Frontal cortex (tissue), 4 donors: ENCODE results near the gene SDR39U1. TPM values are rescaled to one million over a fixed set of nuclear protein-coding genes. Genes with fewer than 3 reads are reported as not detected.
"Not testable (repeated sequence)": the region's sequence is repeated elsewhere in the genome, so short reads cannot be mapped to it uniquely, and the experiment has no call there.

Source experiments
- DNase-seq, 2 donors: peaks; one replicate each; pipeline ENCODE4 v3.0.0; 2012; ENCODE audit warnings: low spot score in 2 of 2
- FAIRE-seq: peaks from 2 replicates; lab custom pipeline; 2012; peaks lifted over from hg19 to GRCh38; lab: Jason Lieb, UNC
- total RNA-seq: library from RNA; depleted of rRNA; stranded (reverse); fragments of >200 nt; gene quantifications from one replicate; pipeline ENCODE4 v1.2.3, GENCODE V29; 2014
- donor health status: control.
- donor health status: control.
- donor health status: control.

Gene SDR39U1
- total RNA-seq, 1 donor from 2014 or later = 16.3 TPM

DNA sequence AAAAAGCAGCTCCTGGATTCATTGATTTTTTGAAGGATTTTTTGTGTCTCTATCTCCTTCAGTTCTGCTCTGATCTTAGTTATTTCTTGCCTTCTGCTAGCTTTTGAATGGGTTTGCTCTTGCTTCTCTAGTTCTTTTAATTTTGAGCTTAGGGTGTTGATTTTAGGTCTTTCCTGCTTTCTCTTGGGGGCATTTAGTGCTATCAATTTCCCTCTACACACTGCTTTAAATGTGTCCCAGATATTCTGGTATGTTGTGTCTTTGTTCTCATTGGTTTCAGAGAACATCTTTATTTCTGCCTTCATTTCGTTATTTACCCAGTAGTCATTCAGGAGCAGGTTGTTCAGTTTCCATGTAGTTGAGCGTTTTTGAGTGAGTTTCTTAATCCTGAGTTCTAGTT lies 8.3 kb upstream of the SDR39U1 start:
- not testable (repeated sequence) for DNase-seq, FAIRE-seq

DNA sequence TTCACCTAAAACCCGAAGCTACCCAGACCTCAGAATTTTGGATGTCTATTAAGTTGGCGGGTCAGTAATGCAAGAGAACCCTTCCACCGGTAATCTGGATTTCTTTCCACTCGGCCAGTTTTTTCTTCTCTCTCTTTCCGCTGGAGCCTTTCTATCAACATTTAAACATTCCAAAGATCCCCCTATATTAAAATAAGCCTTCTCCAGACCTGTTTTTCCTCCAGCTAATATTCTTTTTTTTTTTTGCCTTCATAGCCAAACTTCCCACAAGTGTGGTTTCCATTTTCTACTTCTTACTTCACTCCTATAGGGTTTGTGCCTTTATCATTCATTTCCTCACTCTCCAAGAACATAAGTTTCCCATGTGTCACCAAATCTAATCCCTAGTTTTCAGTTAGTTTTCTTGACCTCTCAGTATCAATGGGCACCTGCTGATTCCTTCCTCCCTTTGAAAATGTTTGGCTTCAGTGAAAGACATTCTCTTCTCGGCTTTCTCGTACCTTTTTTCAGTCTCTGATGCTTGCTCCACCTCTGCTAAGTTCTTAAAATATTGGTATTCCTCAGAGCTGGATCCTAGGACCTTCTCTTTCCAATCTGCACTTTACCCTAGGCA lies 583 bp upstream of the SDR39U1 start:
- no peak for FAIRE-seq
- DNase-seq = no peak

DNA sequence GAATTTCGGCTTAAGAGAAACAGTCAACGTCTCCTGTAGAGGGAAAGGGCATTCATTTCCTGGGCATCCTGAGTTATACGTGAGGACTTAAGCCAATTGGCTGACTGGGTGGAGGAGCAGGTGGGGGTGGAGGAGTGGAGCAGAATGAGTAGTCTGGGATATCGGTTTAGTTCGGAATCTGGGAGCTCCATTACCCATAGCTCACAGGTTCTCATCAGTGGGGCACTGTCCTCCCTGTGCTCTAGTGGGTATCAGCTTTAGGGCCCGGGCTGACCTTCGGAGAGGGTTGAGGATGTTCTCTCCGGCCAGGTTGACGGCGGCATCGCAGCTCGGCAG lies 704 bp downstream of the SDR39U1 start:
- FAIRE-seq (no peak), DNase-seq (no peak)

DNA sequence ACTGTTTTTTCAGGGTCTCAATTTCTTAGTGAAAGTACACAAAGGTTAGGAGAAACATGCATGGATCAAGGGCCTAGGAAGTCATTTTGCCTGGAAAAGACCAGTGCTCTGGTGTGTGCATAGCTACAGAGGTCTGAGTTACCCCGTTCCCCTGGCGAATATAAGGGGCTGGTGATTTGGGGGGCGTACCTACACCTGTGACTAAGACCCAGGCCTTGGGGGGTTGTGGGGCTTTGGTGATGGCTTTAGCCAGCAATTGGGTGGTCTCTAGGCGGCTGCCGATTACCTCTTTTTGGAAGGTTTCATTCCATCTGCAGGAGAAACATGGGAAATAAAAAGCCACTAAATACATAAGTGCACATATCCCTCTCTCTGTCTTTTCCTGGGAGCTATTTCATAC lies 1.1 kb downstream of the SDR39U1 start:
- peak in 1 of 2 donors; percentile 11 for DNase-seq
- no peak for FAIRE-seq

DNA sequence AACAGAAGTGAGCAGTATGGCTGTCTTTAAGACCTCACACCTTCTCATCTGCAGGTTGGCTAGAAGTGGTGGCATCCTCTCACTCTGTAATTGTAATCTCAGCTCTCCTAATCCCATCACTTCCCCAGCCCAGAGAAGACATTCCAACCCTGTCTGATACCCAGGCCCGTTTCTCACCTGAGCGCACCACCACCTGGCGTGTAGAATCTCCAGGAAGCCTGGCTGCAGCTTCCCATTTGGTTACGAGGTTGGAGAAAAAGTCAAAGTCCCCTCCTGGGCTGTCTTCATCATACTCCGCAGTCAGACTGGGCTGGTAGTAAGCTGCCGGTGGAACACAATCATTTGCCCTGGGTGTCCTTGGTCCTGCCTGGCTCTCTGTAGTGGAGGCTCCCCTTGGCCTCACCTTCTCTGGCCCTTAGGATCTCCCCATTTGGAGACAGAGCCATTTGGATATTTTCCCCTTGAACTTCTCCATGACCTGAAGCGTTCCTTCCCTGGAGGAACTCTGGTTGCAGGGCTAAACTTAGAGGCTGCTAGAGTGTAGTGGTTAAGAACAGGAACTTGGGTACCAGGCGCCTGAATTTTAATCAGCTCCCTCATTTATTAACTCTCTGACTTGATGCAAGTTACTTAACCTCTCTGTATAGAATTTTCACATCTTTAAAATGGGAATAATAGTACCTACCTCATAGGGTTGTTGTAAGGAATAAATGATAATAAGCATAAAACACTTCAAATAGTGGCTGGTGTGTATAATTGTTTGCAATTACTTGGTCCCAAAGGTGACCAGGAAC lies 1.8 kb downstream of the SDR39U1 start:
- FAIRE-seq (no peak), DNase-seq (no peak)

DNA sequence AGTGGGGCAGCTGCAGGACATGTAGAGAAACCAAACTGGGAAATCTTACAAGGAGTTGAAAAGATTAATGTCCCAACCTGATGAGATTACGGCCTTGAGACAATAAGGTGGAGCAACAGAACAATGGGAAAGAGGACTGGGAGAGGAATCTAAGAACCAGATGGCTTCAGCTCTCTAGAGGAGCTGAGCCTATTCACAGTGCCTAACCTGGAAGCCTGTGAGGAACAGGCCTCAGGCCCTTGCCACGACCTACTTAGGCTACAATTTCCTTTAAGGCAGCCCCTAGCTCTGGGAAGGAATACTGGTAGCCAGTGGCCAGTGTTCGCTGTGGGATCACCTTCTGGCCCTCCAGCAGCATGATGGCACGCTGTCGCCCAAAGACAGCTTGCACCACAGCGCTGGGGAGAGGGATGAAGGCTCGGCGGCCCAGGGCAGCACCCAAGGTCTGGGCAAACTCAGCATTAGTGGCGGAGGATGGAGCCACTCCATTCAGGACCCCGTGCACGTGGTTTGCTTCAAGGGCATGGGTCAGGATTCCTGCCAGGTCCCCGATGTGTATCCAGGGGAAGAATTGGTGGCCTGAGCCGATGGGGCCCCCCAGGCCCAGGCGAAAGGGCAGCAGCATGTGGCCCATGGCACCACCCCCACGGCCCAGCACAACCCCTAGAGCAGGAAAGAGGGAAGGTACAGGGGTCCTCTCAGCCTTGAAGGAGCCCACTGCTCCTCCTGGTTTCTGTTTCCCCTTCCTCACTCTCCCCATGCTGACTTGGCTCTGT lies 2.6 kb downstream of the SDR39U1 start:
- FAIRE-seq (no peak), DNase-seq (no peak)

DNA sequence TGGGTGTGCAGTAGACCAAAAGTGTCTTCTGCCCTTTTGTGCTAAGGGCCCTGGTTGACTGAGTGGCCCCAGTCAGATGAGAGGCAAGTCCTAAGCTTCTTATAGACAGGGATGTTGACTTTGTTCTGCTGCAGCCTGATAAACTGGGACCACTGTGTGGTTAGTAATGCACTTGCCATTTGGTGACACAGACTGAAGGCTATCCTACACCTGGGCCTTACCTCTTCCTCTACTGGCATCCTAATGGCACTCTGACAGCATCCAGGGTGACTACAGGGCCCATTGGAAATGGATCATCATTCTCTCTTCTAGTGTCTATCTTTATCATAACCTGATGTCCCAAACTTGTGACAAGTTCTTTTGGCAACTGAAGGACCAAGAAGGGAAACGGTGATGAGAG lies 3.3 kb downstream of the SDR39U1 start:
- DNase-seq (no peak), FAIRE-seq (no peak)

DNA sequence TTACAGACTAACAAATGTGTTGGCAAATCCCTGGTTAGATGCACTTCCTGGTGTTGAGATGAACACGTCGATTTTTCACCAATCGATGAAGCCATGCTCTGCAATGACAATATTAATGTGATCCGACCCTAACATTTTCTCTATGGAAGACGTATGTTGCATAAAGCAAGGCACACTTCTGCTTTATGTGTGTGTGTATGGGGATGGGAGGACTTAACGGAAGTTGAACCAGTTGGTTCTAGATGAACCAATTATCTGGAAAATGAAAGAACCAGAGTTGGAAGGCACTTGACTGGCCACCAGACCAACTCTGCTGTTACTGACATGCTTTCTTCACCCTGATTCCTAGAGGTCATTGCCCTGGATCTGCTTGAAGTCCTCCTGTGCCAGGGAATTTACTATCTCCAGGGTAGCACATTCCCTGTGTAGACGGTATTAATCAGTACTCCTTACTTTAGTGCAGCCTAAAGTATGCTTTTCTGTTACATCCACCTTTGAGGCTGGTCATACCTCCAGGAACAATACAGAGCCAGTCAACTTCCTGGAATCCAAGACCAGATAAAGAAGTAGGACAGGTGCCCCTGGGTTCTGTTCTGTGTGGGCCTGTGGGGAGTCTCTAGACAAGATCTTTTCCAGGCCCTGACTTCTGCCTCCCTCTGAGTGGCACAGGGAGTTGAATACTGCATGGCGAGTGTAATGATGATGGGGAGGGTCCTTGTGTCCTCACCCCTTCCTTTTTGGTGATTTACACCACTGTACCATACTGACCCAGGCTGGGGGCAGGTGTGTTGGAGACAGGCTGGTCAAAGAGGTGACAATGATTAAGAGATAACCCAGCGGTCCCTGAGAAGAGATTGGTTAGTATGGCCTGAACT lies 4.1 kb downstream of the SDR39U1 start:
- FAIRE-seq = no peak

DNA sequence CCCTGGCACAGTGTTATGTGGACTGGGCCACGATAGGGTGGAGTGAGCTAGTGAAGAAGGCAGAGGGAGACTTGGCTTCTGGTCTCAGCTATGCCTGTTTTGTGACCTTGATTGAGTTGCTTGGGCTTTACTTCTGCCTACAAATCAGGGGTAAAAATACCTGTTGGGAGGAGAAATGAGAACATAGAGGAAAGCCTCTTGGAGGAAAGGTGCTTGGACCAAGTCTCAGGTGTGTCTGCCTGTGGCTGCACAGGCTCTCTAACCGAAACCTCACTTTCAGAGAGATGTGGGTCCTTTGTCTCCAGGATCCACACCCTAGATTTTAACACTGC lies 4.9 kb downstream of the SDR39U1 start:
- no peak for DNase-seq

More for the DNA sequence above, 4.1 kb downstream of the SDR39U1 start:
- DNase-seq = no peak

DNA sequence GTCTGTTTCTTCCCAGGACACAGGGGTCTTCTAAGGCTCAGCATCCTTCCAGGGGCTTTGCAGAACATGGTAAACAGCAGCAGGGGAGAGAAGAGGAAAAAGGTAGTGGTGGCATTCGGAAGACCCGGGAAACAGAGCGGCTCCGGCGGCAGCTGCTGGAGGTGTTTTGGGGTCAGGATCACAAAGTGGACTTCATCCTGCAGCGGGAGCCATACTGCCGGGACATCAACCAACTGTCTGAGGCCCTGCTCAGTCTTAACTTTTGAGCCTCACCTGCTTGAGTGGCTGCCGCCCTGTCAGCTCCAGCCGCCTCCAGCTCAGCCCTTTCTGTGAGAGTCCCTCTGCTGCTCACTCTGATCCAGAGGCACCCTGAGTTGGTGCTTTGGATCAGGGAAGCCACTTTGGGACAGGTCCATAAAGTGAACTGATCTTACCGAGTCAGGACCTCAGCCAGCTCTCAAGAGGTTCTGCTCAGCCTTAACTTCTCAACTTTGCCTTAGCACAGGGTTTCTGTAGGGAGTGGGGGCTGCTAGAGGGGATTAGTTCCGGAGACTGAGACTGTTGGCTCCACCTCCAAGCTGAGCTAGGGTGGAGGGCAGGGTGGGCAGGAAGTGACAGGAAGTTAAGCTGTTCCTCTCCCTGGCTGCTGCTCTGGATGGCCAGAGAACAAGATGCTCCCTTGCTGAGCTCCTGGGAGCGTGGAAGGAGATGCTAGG lies 5.4 kb downstream of the SDR39U1 start:
- DNase-seq (no peak), FAIRE-seq (no peak)

More for the DNA sequence above, 4.9 kb downstream of the SDR39U1 start:
- no peak for FAIRE-seq

DNA sequence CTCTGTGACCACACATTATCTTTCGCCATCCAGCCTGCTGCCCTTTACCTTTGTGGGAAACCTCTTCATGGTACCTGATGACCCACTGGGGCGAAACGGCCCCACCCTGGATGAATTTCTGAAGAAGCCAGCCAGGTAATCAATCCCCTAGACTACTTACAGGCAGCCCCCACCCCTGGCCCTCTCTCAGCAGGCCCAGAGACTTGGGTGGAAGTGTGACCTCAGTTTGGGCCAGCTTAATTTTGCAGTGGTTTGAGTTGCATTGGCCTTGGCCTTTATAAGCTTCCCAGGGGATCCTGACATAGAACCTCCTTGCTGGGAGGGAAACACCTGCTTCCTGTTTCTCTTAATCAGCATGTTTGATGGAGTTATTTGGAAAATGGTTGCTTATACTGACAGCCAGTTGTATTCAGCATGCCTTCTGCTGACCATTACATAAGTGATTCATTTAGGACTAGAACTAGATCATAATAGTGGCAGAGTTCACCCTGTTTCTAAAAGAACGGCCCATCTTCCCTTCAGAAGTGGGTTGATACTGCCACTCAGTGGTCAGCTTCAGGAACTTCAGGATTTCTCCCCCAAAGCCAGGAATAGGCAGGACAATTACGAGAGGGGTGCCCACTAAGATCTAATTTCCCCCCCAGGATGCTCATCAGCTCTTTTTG lies 6.1 kb downstream of the SDR39U1 start:
- DNase-seq (peak; percentile 66 to 87), FAIRE-seq (no peak)

DNA sequence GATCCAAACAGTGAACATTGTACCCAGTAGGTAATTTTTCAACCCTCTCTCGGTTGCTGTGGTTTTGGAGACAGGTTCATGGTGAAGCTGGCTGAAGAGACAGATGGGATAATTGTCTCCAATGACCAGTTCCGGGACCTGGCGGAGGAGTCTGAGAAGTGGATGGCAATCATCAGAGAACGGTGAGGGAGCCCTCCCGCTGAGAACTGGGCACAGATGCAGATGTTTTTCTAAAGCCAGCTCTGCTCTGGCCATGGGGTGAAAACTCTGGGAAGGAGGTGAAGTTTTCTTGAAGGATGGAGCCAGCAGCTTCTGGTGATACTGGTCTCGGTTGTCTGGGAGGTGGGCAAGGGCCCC lies 6.6 kb downstream of the SDR39U1 start:
- FAIRE-seq = no peak
- DNase-seq = no peak

DNA sequence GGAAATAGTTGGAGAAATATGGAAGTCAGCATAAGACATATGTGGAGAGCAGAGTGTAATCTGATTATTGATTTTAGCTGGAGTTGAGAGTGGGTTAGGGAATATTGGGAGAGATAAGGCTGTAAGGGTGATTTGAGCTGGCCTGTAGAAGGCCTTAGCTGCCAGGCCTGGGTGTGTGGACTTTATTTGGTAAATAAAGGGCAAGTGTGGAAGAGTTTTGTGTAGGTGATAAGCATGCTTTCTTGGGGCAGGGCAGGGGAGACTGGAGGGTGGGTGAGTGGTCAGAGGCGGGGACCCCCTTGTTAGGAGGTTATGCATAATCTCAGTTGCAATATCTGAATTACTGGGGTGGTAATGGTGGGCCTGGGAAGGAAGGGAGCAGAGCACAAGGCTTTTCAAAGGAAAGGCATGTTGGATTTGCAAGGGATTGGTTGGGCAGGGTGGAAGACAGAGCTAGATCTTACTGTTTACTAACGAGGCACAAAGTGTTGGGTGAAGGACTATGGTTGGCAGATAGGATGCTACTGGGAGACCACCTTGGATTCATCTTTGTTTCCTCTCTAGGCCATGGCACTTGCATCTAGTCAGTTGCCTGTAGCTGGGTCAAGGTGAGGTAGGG lies 7.3 kb downstream of the SDR39U1 start:
- no peak for DNase-seq
- no peak for FAIRE-seq

DNA sequence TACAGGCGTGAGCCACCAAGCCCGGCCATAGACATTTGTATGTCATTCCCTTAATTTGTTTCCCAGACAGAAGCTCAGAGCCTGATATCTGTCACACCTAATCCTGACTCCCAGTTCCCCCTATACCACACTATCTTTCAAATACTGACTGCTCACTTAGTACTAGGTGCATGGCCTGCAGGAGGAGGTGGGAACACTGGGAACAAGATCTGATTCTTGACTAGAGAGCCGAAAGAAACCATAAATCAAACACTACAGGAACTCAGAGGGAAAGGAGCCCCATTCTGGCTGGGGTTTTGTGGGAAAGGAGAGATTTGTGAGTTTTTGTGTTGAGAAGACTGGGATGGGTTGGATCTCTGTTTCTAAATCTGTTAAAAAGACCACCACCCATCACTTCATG lies 7.9 kb downstream of the SDR39U1 start:
- DNase-seq (no peak), FAIRE-seq (no peak)

DNA sequence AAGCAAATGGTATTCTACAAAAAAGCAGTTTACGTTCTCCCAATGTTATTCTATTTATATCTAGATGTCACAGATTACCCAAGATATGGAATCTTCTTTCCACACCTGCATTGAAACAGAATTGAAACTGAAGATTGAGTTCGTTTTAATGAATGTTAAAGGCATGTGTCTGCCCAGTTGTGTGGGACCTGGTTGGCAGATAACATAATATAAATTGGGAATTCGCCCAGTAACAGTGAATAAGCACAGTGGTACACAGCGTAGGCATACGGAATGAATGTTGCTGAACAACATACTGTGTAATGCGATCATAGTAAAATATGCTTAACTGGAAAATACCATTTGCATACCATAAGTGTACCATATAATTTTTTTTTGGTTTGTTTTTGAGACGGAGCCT lies 8.5 kb downstream of the SDR39U1 start:
- FAIRE-seq = no peak
- no peak for DNase-seq

DNA sequence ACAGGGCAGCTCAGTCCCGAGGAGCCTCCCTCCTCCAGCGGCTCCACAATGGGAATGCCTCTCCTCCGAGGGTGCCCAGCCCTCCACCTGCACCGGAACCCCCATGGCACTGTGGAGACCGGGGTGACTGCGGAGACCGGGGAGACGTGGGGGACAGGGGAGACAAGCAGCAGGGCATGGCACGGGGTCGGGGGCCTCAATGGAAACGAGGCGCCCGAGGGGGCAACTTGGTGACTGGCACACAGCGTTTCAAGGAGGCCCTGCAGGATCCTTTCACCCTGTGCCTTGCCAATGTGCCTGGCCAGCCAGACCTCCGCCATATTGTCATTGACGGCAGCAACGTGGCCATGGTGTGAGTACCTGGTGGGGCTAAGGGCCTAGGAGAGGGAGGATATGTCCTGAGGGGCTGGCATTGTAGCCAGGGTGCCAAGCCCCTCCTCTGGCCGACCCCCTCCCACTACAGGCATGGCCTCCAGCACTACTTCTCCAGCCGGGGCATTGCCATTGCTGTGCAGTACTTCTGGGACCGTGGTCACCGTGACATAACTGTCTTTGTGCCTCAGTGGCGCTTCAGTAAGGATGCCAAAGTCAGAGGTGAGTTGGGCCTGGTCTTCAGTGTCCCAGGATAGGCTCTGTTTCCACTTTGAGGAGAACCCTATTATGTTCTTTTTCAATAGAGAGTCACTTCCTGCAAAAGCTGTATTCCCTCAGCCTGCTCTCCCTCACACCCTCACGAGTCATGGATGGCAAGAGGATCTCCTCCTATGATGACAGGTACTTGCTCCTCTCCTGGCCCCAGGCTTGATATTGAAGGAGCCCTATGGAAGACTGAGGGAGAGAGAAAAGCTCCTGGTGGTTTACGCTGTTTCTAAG lies 10.1 kb downstream of the SDR39U1 start:
- DNase-seq (no peak), FAIRE-seq (no peak)

DNA sequence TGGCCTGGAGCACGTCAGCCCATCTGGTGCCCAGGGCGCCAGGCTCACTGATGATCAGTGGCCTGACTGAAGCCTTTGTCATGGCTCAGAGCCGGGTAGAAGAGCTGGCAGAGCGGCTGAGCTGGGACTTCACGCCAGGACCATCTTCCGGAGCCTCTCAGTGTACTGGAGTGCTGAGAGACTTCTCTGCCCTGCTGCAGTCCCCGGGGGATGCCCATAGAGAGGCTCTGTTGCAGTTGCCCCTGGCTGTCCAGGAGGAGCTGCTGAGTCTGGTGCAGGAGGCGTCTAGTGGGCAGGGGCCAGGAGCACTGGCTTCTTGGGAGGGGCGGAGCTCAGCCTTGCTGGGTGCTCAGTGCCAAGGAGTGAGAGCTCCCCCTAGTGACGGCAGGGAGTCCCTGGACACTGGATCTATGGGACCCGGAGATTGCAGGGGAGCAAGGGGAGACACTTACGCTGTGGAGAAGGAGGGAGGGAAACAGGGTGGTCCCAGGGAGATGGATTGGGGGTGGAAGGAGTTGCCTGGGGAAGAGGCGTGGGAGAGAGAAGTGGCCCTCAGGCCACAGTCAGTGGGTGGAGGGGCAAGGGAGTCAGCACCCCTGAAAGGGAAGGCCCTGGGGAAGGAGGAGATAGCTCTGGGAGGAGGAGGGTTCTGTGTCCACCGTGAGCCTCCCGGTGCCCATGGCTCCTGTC lies 10.9 kb downstream of the SDR39U1 start:
- DNase-seq (peak; percentile 72 to 82), FAIRE-seq (no peak)
